ENCODE results near the gene PACRG. TPM values are rescaled to one million over a fixed set of nuclear protein-coding genes. Genes with fewer than 3 reads are reported as not detected.

The PACRG gene
- total and polyA plus RNA-seq, 2 of the 4 experiments (the other 2 are of a cell fraction) = not detected

GRCh38 chr6:163250116-163250515 lies 522.3 kb downstream of the PACRG start:
- DNase-seq = no peak
- Histone ChIP-seq H2BK15ac (ENCODE audit: low read depth, low read length) (no peak overlapping the region), H2AK9ac (replicated peaks; ENCODE audit: low read depth, low read length, poor library complexity) (no peak overlapping the region), H3K14ac (replicated peaks; ENCODE audit: low read depth, low read length) (no peak overlapping the region), H3K23ac (ENCODE audit: low read depth, low read length) (no peak overlapping the region), H3K9me3 (ENCODE audit: control insufficient read depth, insufficient read depth, low read length) (peaks cover 14% of the 10 kb centered on the region; the same call in 1 of the 2 replicates), H2AFZ (replicated peaks; ENCODE audit: low read length, poor library complexity) (no peak overlapping the region), H3K27me3 (ENCODE audit: control insufficient read depth, insufficient read depth, low read length) (no peaks in the 10 kb centered on the region), H3K36me3 (ENCODE audit: control insufficient read depth, insufficient read depth, low read length) (no peaks in the 10 kb centered on the region), H3K18ac (ENCODE audit: low read depth, low read length) (no peak overlapping the region), H3K4me2 (ENCODE audit: low read depth, low read length) (no peak overlapping the region), H3K56ac (ENCODE audit: extremely low read depth, insufficient read depth, low read length) (no peak overlapping the region), H2AK5ac (ENCODE audit: low read depth, low read length) (no peak overlapping the region), H2BK120ac (ENCODE audit: low read depth, low read length) (no peak overlapping the region), H3K9ac (ENCODE audit: low read depth, low read length) (no peak overlapping the region), H2BK20ac (ENCODE audit: low read depth, low read length) (no peak overlapping the region), H3K79me1 (ENCODE audit: low read depth in 1 of 2, low read length in 2 of 2) (no peaks in the 10 kb centered on the region), H3K4me1 (ENCODE audit: control insufficient read depth, insufficient read depth, low read length) (no peaks in the 10 kb centered on the region), H4K5ac (ENCODE audit: low read depth, low read length) (no peak overlapping the region), H2BK5ac (ENCODE audit: low read depth, low read length, poor library complexity, severe bottlenecking) (no peak overlapping the region), H3K27ac (ENCODE audit: insufficient read depth, low read length) (no peak overlapping the region), H4K20me1 (ENCODE audit: insufficient read depth, low read length) (no peaks in the 10 kb centered on the region), H3K9me1 (ENCODE audit: insufficient read depth, low read length) (no peaks in the 10 kb centered on the region), H3K4me3 (ENCODE audit: insufficient read depth, low read depth, low read length) (no peak overlapping the region), H4K8ac (ENCODE audit: low read depth in 2 of 2, low read length in 2 of 2) (no peak overlapping the region), H3K4ac (ENCODE audit: low read depth, low read length) (no peak overlapping the region), H4K91ac (ENCODE audit: insufficient read depth, low read depth, low read length) (no peak overlapping the region)
- no TSS peak for BruUV-seq (replicated peaks)
- ATAC-seq (ENCODE audit: low read depth) = no peak
- intact Hi-C loops (cut with micrococcal nuclease) (no loop called here), dilution Hi-C loops (cut with HindIII; ENCODE audit: low sequenced_read_pairs, unreplicated experiment) (no loop called here), in situ Hi-C loops (cut with MboI; ENCODE audit: low sequenced_read_pairs) (no loop called here)
- WGBS, 2 experiments (ENCODE audit: extremely low coverage in 2 of 2, insufficient read length in 1 of 2) = 60% methylated on average over 1 of the region's 4 CpGs; no CpG with 5 or more reads in 1 of the 2 experiments
- TF ChIP-seq RAD21 (IDR thresholded peaks at IDR 0.05; ENCODE audit: low read length) (no peak), ELK1 (IDR thresholded peaks at IDR 0.05; ENCODE audit: borderline replicate concordance, low read depth, low read length) (no peak), MXI1 (IDR thresholded peaks at IDR 0.05; ENCODE audit: borderline replicate concordance, low read depth, low read length) (no peak), RCOR1 (IDR thresholded peaks at IDR 0.05; ENCODE audit: insufficient replicate concordance, low read length) (no peak), CTCF (conservative IDR thresholded peaks at IDR 0.05; ENCODE audit: low read depth, low read length) (no peak), RFX5 (IDR thresholded peaks at IDR 0.05; ENCODE audit: low read depth, low read length) (no peak), MAZ (IDR thresholded peaks at IDR 0.05; ENCODE audit: borderline replicate concordance, low read depth, low read length) (no peak), CEBPB (IDR thresholded peaks at IDR 0.05; ENCODE audit: low read depth, low read length) (no peak), SMC3 (IDR thresholded peaks at IDR 0.05; ENCODE audit: low read depth, low read length) (no peak), BHLHE40 (IDR thresholded peaks at IDR 0.05; ENCODE audit: low read depth, low read length) (no peak), POLR2A (IDR thresholded peaks at IDR 0.05; ENCODE audit: low read depth, low read length) (no peak), FOS (IDR thresholded peaks at IDR 0.05; ENCODE audit: low read depth, low read length) (no peak)
- CTCF ChIA-PET = no interaction called here
- POLR2A ChIA-PET (ENCODE audit: unreplicated experiment) = no interaction called here
